Measurements from ENCODE around the gene KRTAP5-7.
"Not testable (repeated sequence)": the region's sequence is repeated elsewhere in the genome, so short reads cannot be mapped to it uniquely, and the experiment has no call there.

Gene KRTAP5-7

GRCh38 chr11:71496421-71496820, 30.6 kb upstream of the KRTAP5-7 start:
- DNase-seq = no peak

GRCh38 chr11:71498091-71498490, 29.0 kb upstream of the KRTAP5-7 start:
- DNase-seq = no peak

GRCh38 chr11:71499125-71499524, 27.9 kb upstream of the KRTAP5-7 start:
- DNase-seq = no peak

- DNase-seq = no peak
These were observed 27.5 kb upstream of the KRTAP5-7 start for GRCh38 chr11:71499546-71499945.

GRCh38 chr11:71500601-71501021, 26.5 kb upstream of the KRTAP5-7 start:
- DNase-seq = peak in 1 of 2 experiments; percentile 3

GRCh38 chr11:71501071-71501985, 25.7 kb upstream of the KRTAP5-7 start:
- DNase-seq = no peak

GRCh38 chr11:71502026-71502425, 25.0 kb upstream of the KRTAP5-7 start:
- DNase-seq = no peak

GRCh38 chr11:71502871-71503435, 24.1 kb upstream of the KRTAP5-7 start:
- no peak for DNase-seq

- no peak for DNase-seq
These were observed 22.5 kb upstream of the KRTAP5-7 start for GRCh38 chr11:71504531-71504930.

GRCh38 chr11:71505001-71505400, 22.1 kb upstream of the KRTAP5-7 start:
- DNase-seq = no peak

GRCh38 chr11:71505781-71506180, 21.3 kb upstream of the KRTAP5-7 start:
- no peak for DNase-seq

- DNase-seq = no peak
These were observed 20.0 kb upstream of the KRTAP5-7 start for GRCh38 chr11:71507102-71507501.

- DNase-seq = no peak
These were observed 8.3 kb upstream of the KRTAP5-7 start for GRCh38 chr11:71518506-71519471.

GRCh38 chr11:71519546-71519945, 7.5 kb upstream of the KRTAP5-7 start:
- no peak for DNase-seq

- DNase-seq = no peak
These were observed 1.7 kb upstream of the KRTAP5-7 start for GRCh38 chr11:71525188-71525937.

GRCh38 chr11:71525938-71526495, 1.1 kb upstream of the KRTAP5-7 start:
- no peak for DNase-seq

GRCh38 chr11:71527576-71528210, 626 bp downstream of the KRTAP5-7 start:
- no peak for DNase-seq

GRCh38 chr11:71530602-71531001, 3.5 kb downstream of the KRTAP5-7 start:
- DNase-seq = no peak

GRCh38 chr11:71532036-71532610, 5.1 kb downstream of the KRTAP5-7 start:
- no peak for DNase-seq

- not testable (repeated sequence) for DNase-seq
These were observed 7.9 kb downstream of the KRTAP5-7 start for GRCh38 chr11:71534711-71535608.
